Measurements from ENCODE around the gene IFT52. TPM values are rescaled to one million over a fixed set of nuclear protein-coding genes. Genes with fewer than 3 reads are reported as not detected.

The IFT52 gene
- total RNA-seq, 6 experiments from 2014 or later: 29.1 to 37.9 (median 35.2) TPM

- no peaks in the 10 kb centered on the region for H3K36me3 Mint-ChIP-seq (ENCODE audit: low read depth)
- peaks cover 32% of the 10 kb centered on the region for H3K27me3 Mint-ChIP-seq (ENCODE audit: insufficient read depth)
- H3K27ac Mint-ChIP-seq: no peak overlapping the region
- TF ChIP-seq, protein P1, sequence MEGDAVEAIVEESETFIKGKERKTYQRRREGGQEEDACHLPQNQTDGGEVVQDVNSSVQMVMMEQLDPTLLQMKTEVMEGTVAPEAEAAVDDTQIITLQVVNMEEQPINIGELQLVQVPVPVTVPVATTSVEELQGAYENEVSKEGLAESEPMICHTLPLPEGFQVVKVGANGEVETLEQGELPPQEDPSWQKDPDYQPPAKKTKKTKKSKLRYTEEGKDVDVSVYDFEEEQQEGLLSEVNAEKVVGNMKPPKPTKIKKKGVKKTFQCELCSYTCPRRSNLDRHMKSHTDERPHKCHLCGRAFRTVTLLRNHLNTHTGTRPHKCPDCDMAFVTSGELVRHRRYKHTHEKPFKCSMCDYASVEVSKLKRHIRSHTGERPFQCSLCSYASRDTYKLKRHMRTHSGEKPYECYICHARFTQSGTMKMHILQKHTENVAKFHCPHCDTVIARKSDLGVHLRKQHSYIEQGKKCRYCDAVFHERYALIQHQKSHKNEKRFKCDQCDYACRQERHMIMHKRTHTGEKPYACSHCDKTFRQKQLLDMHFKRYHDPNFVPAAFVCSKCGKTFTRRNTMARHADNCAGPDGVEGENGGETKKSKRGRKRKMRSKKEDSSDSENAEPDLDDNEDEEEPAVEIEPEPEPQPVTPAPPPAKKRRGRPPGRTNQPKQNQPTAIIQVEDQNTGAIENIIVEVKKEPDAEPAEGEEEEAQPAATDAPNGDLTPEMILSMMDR (IDR thresholded peaks at IDR 0.05): no peak
- H3K4me1 Mint-ChIP-seq (ENCODE audit: low read depth): no peaks in the 10 kb centered on the region
- no peaks in the 10 kb centered on the region for H3K9me3 Mint-ChIP-seq
- no peak for DNase-seq
- H3K4me3 Mint-ChIP-seq: no peak overlapping the region
Observed at GRCh38 chr20:43572891-43573290, 17.8 kb upstream of the IFT52 start.

DNA sequence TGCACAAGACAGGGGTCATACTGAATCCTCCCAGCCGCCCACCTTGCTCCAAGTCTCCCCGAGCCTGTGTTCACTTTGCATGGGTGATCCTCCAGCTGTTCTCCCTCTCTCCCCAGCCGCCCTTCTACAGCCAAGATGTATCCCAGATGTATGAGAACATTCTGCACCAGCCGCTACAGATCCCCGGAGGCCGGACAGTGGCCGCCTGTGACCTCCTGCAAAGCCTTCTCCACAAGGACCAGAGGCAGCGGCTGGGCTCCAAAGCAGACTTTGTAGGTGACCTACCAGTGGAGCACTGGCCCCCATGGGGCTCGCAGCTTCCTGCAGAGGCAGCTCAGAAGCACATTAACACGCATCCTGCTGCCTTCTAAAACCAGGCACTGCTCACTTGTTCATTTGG, 14.6 kb upstream of the IFT52 start:
- Mint-ChIP-seq H3K36me3 (ENCODE audit: low read depth) (no peaks in the 10 kb centered on the region), H3K9me3 (no peaks in the 10 kb centered on the region), H3K27me3 (ENCODE audit: insufficient read depth) (peaks cover 26% of the 10 kb centered on the region), H3K4me1 (ENCODE audit: low read depth) (no peaks in the 10 kb centered on the region), H3K4me3 (no peak overlapping the region), H3K27ac (no peak overlapping the region)
- TF ChIP-seq, protein P1 (IDR thresholded peaks at IDR 0.05): no peak
- DNase-seq: no peak

- Mint-ChIP-seq H3K36me3 (ENCODE audit: low read depth) (no peaks in the 10 kb centered on the region), H3K4me3 (no peak overlapping the region), H3K27me3 (ENCODE audit: insufficient read depth) (peaks cover 20% of the 10 kb centered on the region), H3K4me1 (ENCODE audit: low read depth) (peaks cover 18% of the 10 kb centered on the region), H3K9me3 (no peaks in the 10 kb centered on the region), H3K27ac (no peak overlapping the region)
- no peak for DNase-seq
- TF ChIP-seq, protein P1 (IDR thresholded peaks at IDR 0.05): no peak
Observed at GRCh38 chr20:43579861-43580793, 10.6 kb upstream of the IFT52 start.

DNA sequence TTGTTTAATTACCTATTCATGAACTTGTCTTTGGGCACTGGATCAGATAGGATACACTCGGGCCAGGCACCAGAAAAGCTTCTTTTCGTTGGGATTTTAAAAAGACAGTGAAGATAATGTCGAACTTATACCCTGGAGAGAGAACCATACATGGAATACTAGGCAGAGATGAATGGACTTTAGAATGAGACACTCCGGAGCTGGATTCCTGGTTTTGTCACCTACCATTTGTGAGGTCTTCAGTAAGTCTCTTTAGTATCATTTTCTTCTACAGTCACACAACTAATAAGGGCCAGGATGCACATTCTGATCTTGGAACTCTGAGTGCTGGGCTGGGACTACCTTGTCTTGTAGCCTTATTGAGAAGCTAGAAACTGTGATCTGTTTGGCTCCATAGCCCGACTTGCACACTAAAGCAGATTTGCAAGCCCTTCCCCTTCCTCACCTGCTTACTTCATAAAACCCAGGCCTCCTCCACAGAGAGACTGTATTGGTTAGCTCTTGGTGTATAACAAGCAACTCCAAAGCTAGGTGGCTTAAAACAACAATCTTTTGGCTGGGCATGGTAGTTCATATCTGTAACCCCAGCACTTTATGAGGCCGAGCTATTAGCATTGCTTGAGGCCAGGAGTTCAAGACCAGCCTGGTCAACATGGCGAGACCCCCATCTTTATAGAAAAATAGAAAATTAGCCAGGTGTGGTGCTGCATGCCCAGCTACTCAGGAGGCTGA, 7.4 kb upstream of the IFT52 start:
- Mint-ChIP-seq H3K36me3 (ENCODE audit: low read depth) (no peaks in the 10 kb centered on the region), H3K27ac (no peak overlapping the region), H3K27me3 (ENCODE audit: insufficient read depth) (peaks cover 10% of the 10 kb centered on the region), H3K9me3 (no peaks in the 10 kb centered on the region), H3K4me3 (no peak overlapping the region), H3K4me1 (ENCODE audit: low read depth) (peaks cover 22% of the 10 kb centered on the region)
- no peak for DNase-seq
- TF ChIP-seq, protein P1 (IDR thresholded peaks at IDR 0.05): no peak

DNA sequence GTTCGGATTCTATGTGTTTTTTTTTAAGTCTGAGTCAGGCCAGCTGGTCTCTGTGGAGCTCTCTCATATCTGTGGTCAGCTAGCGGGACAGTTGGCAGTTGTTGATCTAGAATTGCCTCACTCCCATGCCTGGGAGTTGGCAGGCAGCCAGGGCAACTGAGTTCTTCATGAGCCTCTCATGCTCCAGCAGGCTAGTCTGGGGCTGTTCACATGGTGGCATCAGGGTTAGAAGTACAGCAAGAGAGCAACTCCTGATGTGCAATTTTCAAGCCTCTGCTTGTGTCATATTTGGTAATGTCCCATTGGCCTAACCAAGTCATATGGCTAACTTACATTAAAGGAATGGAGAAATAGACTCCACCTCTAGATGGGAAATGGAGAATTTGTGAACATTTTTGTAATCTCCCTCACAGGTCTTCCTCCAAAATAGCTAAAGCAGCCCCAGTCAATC, 6.7 kb upstream of the IFT52 start:
- peak; percentile 86 for DNase-seq
- TF ChIP-seq, protein P1 (IDR thresholded peaks at IDR 0.05): no peak
- H3K4me3 Mint-ChIP-seq: no peak overlapping the region
- no peaks in the 10 kb centered on the region for H3K9me3 Mint-ChIP-seq
- H3K27ac Mint-ChIP-seq: peak overlapping the region; percentile 46
- peaks cover 10% of the 10 kb centered on the region for H3K27me3 Mint-ChIP-seq (ENCODE audit: insufficient read depth)
- H3K36me3 Mint-ChIP-seq (ENCODE audit: low read depth): no peaks in the 10 kb centered on the region
- H3K4me1 Mint-ChIP-seq (ENCODE audit: low read depth): peaks cover 22% of the 10 kb centered on the region

All from HFFc6 (cell line).